ENCODE measurements around the gene SEMA3B. TPM values are rescaled to one million over a fixed set of nuclear protein-coding genes. Genes with fewer than 3 reads are reported as not detected.
A peak's percentile ranks its signal among the peaks of the same experiment; 100 is the strongest.

Gene SEMA3B
- total RNA-seq, 1 experiment from 2014 or later: 0.15 TPM

DNA sequence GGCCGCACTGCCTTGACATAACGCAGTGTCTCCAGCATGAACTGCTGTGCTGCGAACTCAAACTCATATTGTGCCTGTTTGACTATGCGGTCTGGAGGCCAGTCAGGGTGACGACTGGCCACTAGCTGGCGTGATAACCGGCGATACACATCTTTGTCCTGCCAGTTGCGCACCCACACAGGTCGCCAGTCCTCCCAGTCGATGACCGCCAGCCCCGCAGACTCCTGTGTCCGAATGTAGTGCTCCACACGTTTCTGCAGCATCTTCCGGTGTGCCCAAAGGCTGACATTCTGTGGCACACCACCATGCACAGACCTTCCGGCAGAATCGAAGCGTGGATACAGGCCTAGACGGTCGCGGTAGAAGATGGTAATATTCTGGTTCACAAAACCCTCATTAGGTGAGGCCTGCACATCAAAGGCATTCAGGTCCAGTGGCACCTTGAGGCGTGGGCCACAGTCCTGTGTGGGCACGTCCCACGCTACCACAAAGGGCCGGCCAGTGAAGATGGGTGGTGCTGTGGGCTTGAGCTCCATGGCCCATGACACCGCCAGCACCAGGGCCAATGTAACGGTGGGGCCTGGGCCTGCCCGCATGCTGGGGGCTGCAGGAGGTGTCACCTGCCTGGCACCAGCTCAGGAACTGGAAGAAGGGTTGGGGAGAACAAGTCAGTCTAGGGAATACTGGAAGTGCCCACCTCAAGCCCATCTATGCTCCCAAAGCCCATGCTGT is 51.1 kb downstream of the SEMA3B start:
- H3K27me3 ChIP-seq (ENCODE audit: low read length): no peaks in the 10 kb centered on the region
- H3K9me3 ChIP-seq (ENCODE audit: low read length): no peaks in the 10 kb centered on the region
- H4K20me1 ChIP-seq (ENCODE audit: insufficient read depth, low read depth, low read length): no peaks in the 10 kb centered on the region; the same call in 1 of the 2 replicates
- H3K79me2 ChIP-seq (ENCODE audit: low read length): peaks cover 22% of the 10 kb centered on the region
- 0 out of 2 replicates have a peak overlapping the region, but pooled peaks have one; percentile 15 for H3K27ac ChIP-seq (ENCODE audit: low read length)
- H3K9ac ChIP-seq (ENCODE audit: low read length): peak overlapping the region; percentile 91
- H2AFZ ChIP-seq (ENCODE audit: low read length): no peak overlapping the region
- no peaks in the 10 kb centered on the region for H3K9me2 ChIP-seq (replicated peaks; ENCODE audit: insufficient read depth, low read length)
- peaks cover 21% of the 10 kb centered on the region for H3K4me1 ChIP-seq (ENCODE audit: low read length)
- peak overlapping the region; percentile 92 for H3K4me2 ChIP-seq (ENCODE audit: low read depth, low read length, poor library complexity, severe bottlenecking)
- DNase-seq: no peak
- peaks cover 6% of the 10 kb centered on the region; the same call in 1 of the 2 replicates for H3K36me3 ChIP-seq (ENCODE audit: insufficient read depth, low read length)
- H3K4me3 ChIP-seq (ENCODE audit: low read length): peak overlapping the region; percentile 89

DNA sequence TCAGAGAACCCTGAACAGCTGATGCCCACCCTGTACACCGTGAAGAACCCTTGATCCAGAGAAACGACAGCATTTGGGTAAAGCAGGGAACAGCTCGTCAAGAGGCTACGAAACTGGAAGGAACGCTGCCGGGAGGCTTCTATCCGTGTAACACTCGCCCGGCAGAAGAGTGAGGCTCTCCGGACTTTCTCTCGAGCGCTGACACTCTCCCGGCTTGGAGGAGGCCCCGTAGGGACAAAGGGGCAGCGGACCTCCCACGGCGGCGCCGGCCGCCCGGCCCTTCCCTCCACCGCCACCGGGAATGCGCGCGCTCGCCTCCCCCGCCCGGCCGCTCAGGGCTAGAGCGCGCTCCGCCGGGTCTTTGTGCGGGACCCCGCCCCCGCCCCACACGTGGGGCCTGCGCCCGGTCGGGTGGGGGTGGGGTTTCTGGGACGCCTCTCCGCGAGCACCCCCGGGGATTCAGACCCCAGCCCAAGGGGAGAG is 51.9 kb downstream of the SEMA3B start:
- Histone ChIP-seq H4K20me1 (ENCODE audit: insufficient read depth, low read depth, low read length) (no peaks in the 10 kb centered on the region; the same call in 1 of the 2 replicates), H3K4me2 (ENCODE audit: low read depth, low read length, poor library complexity, severe bottlenecking) (peak overlapping the region; percentile 92), H3K27ac (ENCODE audit: low read length) (peak overlapping the region; percentile 67; the same call in 1 of the 2 replicates), H3K9me3 (ENCODE audit: low read length) (no peaks in the 10 kb centered on the region), H2AFZ (ENCODE audit: low read length) (no peak overlapping the region), H3K36me3 (ENCODE audit: insufficient read depth, low read length) (peaks cover 6% of the 10 kb centered on the region; the same call in 1 of the 2 replicates), H3K27me3 (ENCODE audit: low read length) (no peaks in the 10 kb centered on the region), H3K4me1 (ENCODE audit: low read length) (peaks cover 21% of the 10 kb centered on the region), H3K4me3 (ENCODE audit: low read length) (peak overlapping the region; percentile 89), H3K79me2 (ENCODE audit: low read length) (peaks cover 22% of the 10 kb centered on the region), H3K9me2 (replicated peaks; ENCODE audit: insufficient read depth, low read length) (no peaks in the 10 kb centered on the region), H3K9ac (ENCODE audit: low read length) (peak overlapping the region; percentile 91)
- DNase-seq: peak; percentile 86

DNA sequence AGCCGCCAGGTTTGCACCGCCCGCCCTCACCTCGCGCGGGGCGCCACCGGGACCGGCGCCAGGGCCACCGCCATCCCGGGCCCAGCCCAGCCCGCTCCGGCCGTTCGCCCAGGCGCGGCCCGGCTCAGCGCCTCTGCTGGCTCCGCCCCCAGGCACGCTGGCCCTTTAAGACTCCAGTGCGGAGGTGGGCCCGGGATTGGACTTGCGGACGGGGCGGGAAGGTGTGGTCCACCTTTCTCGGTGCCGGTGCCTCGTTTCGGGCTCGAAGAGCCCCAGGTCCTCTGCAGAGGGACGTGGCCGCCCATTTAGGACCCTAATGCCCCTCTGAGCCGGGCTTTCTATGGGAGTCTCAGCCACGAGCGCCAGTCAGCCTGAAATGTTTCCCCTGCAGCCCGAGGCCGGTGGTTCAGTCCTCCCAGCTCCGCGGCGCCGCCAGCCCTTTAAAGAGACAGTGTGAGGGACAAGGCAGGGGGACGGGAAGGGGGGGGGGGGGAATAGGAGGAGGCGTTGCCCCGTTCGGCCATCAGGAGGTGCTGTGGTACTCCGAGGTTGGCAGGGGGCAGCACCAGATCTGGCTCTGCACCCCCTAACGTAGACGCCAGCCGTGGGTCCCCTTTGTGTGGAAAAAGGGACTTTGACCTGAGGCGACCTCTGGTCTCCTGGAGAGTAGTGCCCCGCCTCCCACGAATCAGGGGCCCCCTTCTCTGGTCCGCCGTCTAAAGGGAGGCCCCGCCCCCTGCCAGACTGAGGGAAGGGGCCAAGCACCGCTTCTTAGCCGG is 52.6 kb downstream of the SEMA3B start:
- H3K4me1 ChIP-seq (ENCODE audit: low read length): peaks cover 26% of the 10 kb centered on the region
- peak overlapping the region; percentile 89 for H3K4me3 ChIP-seq (ENCODE audit: low read length)

DNA sequence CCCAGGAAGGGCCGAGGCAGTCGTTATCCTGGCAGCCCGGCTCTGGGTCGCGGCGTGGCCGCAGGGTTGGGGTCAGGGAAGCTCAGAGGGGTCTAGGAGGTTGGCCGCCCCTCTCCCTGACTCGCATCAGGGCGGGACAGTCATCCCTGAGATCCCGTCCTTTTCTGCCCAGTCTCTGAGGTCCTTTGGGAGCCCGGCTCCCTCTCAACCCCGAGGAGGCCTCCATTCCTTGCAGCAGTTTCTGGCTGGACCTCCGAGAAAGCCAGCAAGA is 53.1 kb downstream of the SEMA3B start:
- H3K9ac ChIP-seq (ENCODE audit: low read length): peak overlapping the region; percentile 91
- H3K4me2 ChIP-seq (ENCODE audit: low read depth, low read length, poor library complexity, severe bottlenecking): peak overlapping the region; percentile 92
- H3K9me2 ChIP-seq (replicated peaks; ENCODE audit: insufficient read depth, low read length): no peaks in the 10 kb centered on the region
- peaks cover 32% of the 10 kb centered on the region for H3K79me2 ChIP-seq (ENCODE audit: low read length)
- peaks cover 30% of the 10 kb centered on the region for H3K4me1 ChIP-seq (ENCODE audit: low read length)
- H2AFZ ChIP-seq (ENCODE audit: low read length): no peak overlapping the region; the same call in 1 of the 2 replicates
- H4K20me1 ChIP-seq (ENCODE audit: insufficient read depth, low read depth, low read length): peaks cover 5% of the 10 kb centered on the region; the same call in 1 of the 2 replicates
- no peaks in the 10 kb centered on the region for H3K27me3 ChIP-seq (ENCODE audit: low read length)
- H3K27ac ChIP-seq (ENCODE audit: low read length): no peak overlapping the region
- peaks cover 9% of the 10 kb centered on the region; the same call in 1 of the 2 replicates for H3K36me3 ChIP-seq (ENCODE audit: insufficient read depth, low read length)
- no peaks in the 10 kb centered on the region for H3K9me3 ChIP-seq (ENCODE audit: low read length)
- H3K4me3 ChIP-seq (ENCODE audit: low read length): peak overlapping the region; percentile 89; the same call in 1 of the 2 replicates
- no peak for DNase-seq

More for the DNA sequence above, 52.6 kb downstream of the SEMA3B start:
- H3K36me3 ChIP-seq (ENCODE audit: insufficient read depth, low read length): peaks cover 9% of the 10 kb centered on the region; the same call in 1 of the 2 replicates
- H3K9me3 ChIP-seq (ENCODE audit: low read length): no peaks in the 10 kb centered on the region
- H3K9ac ChIP-seq (ENCODE audit: low read length): peak overlapping the region; percentile 91
- no peaks in the 10 kb centered on the region for H3K9me2 ChIP-seq (replicated peaks; ENCODE audit: insufficient read depth, low read length)
- H3K4me2 ChIP-seq (ENCODE audit: low read depth, low read length, poor library complexity, severe bottlenecking): peak overlapping the region; percentile 92
- no peaks in the 10 kb centered on the region; the same call in 1 of the 2 replicates for H4K20me1 ChIP-seq (ENCODE audit: insufficient read depth, low read depth, low read length)
- peak overlapping the region; percentile 67 for H3K27ac ChIP-seq (ENCODE audit: low read length)
- peak; percentile 94 for DNase-seq
- H3K27me3 ChIP-seq (ENCODE audit: low read length): no peaks in the 10 kb centered on the region
- H3K79me2 ChIP-seq (ENCODE audit: low read length): peaks cover 27% of the 10 kb centered on the region
- peak overlapping the region; percentile 59; the same call in 1 of the 2 replicates for H2AFZ ChIP-seq (ENCODE audit: low read length)

- no peaks in the 10 kb centered on the region for H3K9me3 ChIP-seq (ENCODE audit: low read length)
- H4K20me1 ChIP-seq (ENCODE audit: insufficient read depth, low read depth, low read length): peaks cover 6% of the 10 kb centered on the region; the same call in 1 of the 2 replicates
- H3K4me1 ChIP-seq (ENCODE audit: low read length): peaks cover 29% of the 10 kb centered on the region
- H3K36me3 ChIP-seq (ENCODE audit: insufficient read depth, low read length): peaks cover 9% of the 10 kb centered on the region; the same call in 1 of the 2 replicates
- peak within 1 kb of the TSS; percentile 92 for H3K4me2 ChIP-seq (ENCODE audit: low read depth, low read length, poor library complexity, severe bottlenecking)
- peak within 1 kb of the TSS; percentile 91 for H3K9ac ChIP-seq (ENCODE audit: low read length)
- H3K9me2 ChIP-seq (replicated peaks; ENCODE audit: insufficient read depth, low read length): no peaks in the 10 kb centered on the region
- DNase-seq: no peak
- peak within 1 kb of the TSS; percentile 89 for H3K4me3 ChIP-seq (ENCODE audit: low read length)
- no peaks in the 10 kb centered on the region for H3K27me3 ChIP-seq (ENCODE audit: low read length)
- H3K79me2 ChIP-seq (ENCODE audit: low read length): peaks cover 37% of the 10 kb centered on the region
- peak within 1 kb of the TSS; percentile 67 for H3K27ac ChIP-seq (ENCODE audit: low read length)
- H2AFZ ChIP-seq (ENCODE audit: low read length): peak within 1 kb of the TSS; percentile 59; the same call in 1 of the 2 replicates
Observed at GRCh38 chr3:50322386-50323091, 53.6 kb downstream of the SEMA3B start, which contains the start of gene HYAL2. HYAL2 (minus strand) TSS chr3:50322745; CDS start chr3:50320489, 2,256 bp downstream.

DNA sequence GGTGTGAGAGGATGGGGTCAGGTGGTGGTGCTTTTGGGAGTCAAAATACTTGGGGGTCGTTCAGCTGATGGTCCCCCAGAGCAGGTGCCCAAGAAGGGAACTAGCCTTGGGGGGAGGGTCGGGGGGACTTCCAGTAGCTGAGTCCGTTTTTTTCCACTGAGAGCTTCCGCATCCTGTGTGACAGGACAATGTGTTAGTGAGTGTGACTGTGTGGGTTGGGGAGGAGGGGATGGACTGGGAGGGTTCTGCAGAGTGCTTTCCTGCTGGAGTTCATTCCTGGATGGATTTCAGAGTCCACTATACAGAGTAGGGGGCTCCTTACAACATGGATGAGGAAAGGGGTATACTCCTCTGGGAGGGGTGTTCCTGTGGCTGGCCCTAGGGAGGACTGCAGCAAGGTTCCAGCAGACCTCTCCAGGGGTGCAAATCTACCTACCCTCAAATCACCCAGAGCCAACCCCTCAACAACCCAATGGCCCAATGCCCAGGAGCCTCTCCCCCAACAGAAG is 54.2 kb downstream of the SEMA3B start:
- Histone ChIP-seq H4K20me1 (ENCODE audit: insufficient read depth, low read depth, low read length) (peaks cover 6% of the 10 kb centered on the region; the same call in 1 of the 2 replicates), H3K9me2 (replicated peaks; ENCODE audit: insufficient read depth, low read length) (no peaks in the 10 kb centered on the region), H3K9me3 (ENCODE audit: low read length) (no peaks in the 10 kb centered on the region), H3K9ac (ENCODE audit: low read length) (no peak overlapping the region), H3K4me2 (ENCODE audit: low read depth, low read length, poor library complexity, severe bottlenecking) (no peak overlapping the region), H2AFZ (ENCODE audit: low read length) (no peak overlapping the region), H3K4me3 (ENCODE audit: low read length) (no peak overlapping the region), H3K27ac (ENCODE audit: low read length) (no peak overlapping the region), H3K27me3 (ENCODE audit: low read length) (no peaks in the 10 kb centered on the region), H3K4me1 (ENCODE audit: low read length) (peaks cover 29% of the 10 kb centered on the region), H3K79me2 (ENCODE audit: low read length) (peaks cover 42% of the 10 kb centered on the region), H3K36me3 (ENCODE audit: insufficient read depth, low read length) (peaks cover 9% of the 10 kb centered on the region; the same call in 1 of the 2 replicates)
- no peak for DNase-seq

DNA sequence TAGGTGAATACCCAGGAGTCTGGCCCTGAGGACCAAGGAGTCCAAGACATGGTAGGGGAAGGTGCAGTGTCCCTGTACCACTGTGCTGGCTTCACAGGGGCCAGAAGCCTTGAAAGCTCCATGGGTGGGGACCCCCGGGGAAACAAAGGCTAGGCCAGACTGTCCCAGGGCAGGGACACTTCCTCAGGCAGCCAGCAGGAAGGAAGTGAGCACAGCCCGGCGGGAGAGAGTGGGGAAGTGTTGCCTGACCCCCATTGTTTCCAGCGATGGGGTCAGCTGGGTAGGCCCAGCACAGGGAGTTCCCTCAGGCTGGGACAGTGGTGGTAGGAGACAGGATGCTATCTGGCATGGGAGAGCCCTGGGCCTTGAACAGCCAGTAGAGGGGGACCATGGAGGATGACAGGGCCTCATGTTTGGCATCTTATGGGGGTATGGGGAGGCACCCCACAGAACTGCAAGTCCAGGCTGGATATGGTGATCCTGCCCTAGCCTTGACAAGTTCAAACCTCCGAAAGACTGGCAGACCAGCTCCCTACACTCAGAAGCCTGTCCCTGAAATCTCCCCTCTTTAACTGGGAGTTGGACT is 54.8 kb downstream of the SEMA3B start:
- Histone ChIP-seq H3K27ac (ENCODE audit: low read length) (no peak overlapping the region), H3K4me2 (ENCODE audit: low read depth, low read length, poor library complexity, severe bottlenecking) (no peak overlapping the region), H2AFZ (ENCODE audit: low read length) (no peak overlapping the region), H3K9me3 (ENCODE audit: low read length) (no peaks in the 10 kb centered on the region), H3K9ac (ENCODE audit: low read length) (no peak overlapping the region), H3K36me3 (ENCODE audit: insufficient read depth, low read length) (peaks cover 9% of the 10 kb centered on the region; the same call in 1 of the 2 replicates), H4K20me1 (ENCODE audit: insufficient read depth, low read depth, low read length) (peaks cover 6% of the 10 kb centered on the region; the same call in 1 of the 2 replicates), H3K4me1 (ENCODE audit: low read length) (peaks cover 34% of the 10 kb centered on the region), H3K79me2 (ENCODE audit: low read length) (peaks cover 41% of the 10 kb centered on the region), H3K4me3 (ENCODE audit: low read length) (no peak overlapping the region), H3K27me3 (ENCODE audit: low read length) (no peaks in the 10 kb centered on the region), H3K9me2 (replicated peaks; ENCODE audit: insufficient read depth, low read length) (no peaks in the 10 kb centered on the region)
- DNase-seq: no peak

Measured in Karpas-422 (cell line).